ENCODE results near the gene ESR1. TPM values are rescaled to one million over a fixed set of nuclear protein-coding genes. Genes with fewer than 3 reads are reported as not detected.

The ESR1 gene
- total RNA-seq, 1 experiment from 2014 or later: not detected

DNA sequence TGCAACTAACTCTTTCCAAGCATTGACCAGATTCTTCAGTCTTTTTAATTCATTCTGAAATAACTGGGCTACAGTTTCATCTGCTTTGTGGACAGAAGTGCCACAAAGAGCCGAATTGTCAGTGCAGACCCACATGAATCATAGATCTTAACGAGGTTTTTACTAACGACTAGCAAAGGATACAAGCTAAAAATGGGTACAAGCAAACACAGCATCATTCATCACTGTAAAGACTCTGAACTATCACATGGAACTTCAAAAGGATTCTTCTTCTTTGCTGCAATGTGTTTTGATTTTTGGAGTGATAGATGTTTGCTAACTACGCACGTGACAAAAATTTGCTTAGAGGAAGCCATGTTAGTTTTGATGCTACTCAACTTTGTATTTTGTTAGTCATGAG is 227.1 kb downstream of the ESR1 start:
- TF ChIP-seq, protein P1, sequence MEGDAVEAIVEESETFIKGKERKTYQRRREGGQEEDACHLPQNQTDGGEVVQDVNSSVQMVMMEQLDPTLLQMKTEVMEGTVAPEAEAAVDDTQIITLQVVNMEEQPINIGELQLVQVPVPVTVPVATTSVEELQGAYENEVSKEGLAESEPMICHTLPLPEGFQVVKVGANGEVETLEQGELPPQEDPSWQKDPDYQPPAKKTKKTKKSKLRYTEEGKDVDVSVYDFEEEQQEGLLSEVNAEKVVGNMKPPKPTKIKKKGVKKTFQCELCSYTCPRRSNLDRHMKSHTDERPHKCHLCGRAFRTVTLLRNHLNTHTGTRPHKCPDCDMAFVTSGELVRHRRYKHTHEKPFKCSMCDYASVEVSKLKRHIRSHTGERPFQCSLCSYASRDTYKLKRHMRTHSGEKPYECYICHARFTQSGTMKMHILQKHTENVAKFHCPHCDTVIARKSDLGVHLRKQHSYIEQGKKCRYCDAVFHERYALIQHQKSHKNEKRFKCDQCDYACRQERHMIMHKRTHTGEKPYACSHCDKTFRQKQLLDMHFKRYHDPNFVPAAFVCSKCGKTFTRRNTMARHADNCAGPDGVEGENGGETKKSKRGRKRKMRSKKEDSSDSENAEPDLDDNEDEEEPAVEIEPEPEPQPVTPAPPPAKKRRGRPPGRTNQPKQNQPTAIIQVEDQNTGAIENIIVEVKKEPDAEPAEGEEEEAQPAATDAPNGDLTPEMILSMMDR (conservative IDR thresholded peaks at IDR 0.05): no peak
- Histone ChIP-seq H3K27me3 (ENCODE audit: insufficient read depth, low read length) (no peaks in the 10 kb centered on the region), H3K9ac (ENCODE audit: extremely low read depth, insufficient read length, low read length) (no peak overlapping the region), H2AFZ (ENCODE audit: low read length) (no peak overlapping the region), H2BK20ac (ENCODE audit: low read depth, low read length, poor library complexity, severe bottlenecking) (no peak overlapping the region), H2BK120ac (ENCODE audit: low read depth, low read length, poor library complexity, severe bottlenecking) (no peak overlapping the region), H3K4me2 (ENCODE audit: insufficient read depth, insufficient read length, low read length) (no peak overlapping the region), H4K5ac (ENCODE audit: insufficient read length, low read depth, low read length) (no peak overlapping the region), H2BK15ac (ENCODE audit: low read depth, low read length) (no peak overlapping the region), H3K79me1 (ENCODE audit: insufficient read depth, low read depth, low read length, poor library complexity, severe bottlenecking) (no peaks in the 10 kb centered on the region), H3K56ac (ENCODE audit: insufficient read length, low read depth, low read length) (no peak overlapping the region), H2AK5ac (ENCODE audit: insufficient read length, low read length) (no peak overlapping the region), H3K23me2 (ENCODE audit: insufficient read length, low read depth, low read length, poor library complexity, severe bottlenecking) (no peaks in the 10 kb centered on the region), H4K8ac (replicated peaks; ENCODE audit: insufficient read length, low read depth, low read length) (no peak overlapping the region), H3K14ac (ENCODE audit: insufficient read depth, low read length) (no peak overlapping the region), H2BK12ac (ENCODE audit: insufficient read length, low read depth, low read length) (no peak overlapping the region), H3K9me3 (ENCODE audit: control insufficient read depth, low read depth, low read length) (no peaks in the 10 kb centered on the region), H2BK5ac (ENCODE audit: insufficient read length, low read length) (no peak overlapping the region), H3K79me2 (ENCODE audit: insufficient read depth, low read length) (no peaks in the 10 kb centered on the region), H3T11ph (ENCODE audit: low read length) (no peak overlapping the region), H3K23ac (ENCODE audit: insufficient read length, low read depth, low read length) (no peak overlapping the region), H3K18ac (ENCODE audit: insufficient read length, low read depth, low read length) (no peak overlapping the region), H4K20me1 (ENCODE audit: control insufficient read depth, insufficient read depth, insufficient read length) (no peaks in the 10 kb centered on the region), H3K27ac (ENCODE audit: insufficient read length, low read depth, low read length) (no peak overlapping the region), H3K4me1 (ENCODE audit: insufficient read depth, low read length) (no peaks in the 10 kb centered on the region), H3K4ac (ENCODE audit: low read depth, low read length) (no peak overlapping the region), H4K91ac (ENCODE audit: insufficient read length, low read depth, low read length) (no peak overlapping the region)
- no peaks in the 10 kb centered on the region; a peak in 2 of 7 replicates for H3K36me3 Mint-ChIP-seq (ENCODE audit: insufficient read depth in 1 of 3, low read depth in 3 of 3)
- no peaks in the 10 kb centered on the region for H3K4me1 Mint-ChIP-seq
- DNase-seq: no peak
- H3K4me3 Mint-ChIP-seq: no peak overlapping the region
- H3K27ac Mint-ChIP-seq: no peak overlapping the region
- no peaks in the 10 kb centered on the region for H3K27me3 Mint-ChIP-seq (ENCODE audit: low read depth)
- no CpG with 5 or more reads among the region's 5 CpGs for WGBS (ENCODE audit: extremely low coverage, insufficient read length, low lambda C conversion rate)
- H3K9me3 Mint-ChIP-seq: peaks cover 6 to 18% of the 10 kb centered on the region in 2 experiments; a peak in 4 of 5 replicates
